Stimulated activated naive CD8-positive, alpha-beta T cell treated with anti-CD3 and anti-CD28 coated beads, Interleukin-15, Interleukin-2, amounts not matched to agents 100 U/mL and 50 U/mL, for 24 hours (primary cell): ENCODE results near the gene FAM222A.
"Not testable (repeated sequence)": the region's sequence is repeated elsewhere in the genome, so short reads cannot be mapped to it uniquely, and the experiment has no call there.

Source experiments
- ATAC-seq: fragments of 150-1000 bp; cut with Tn5 transposase; one replicate; pipeline ENCODE4 v1.10.0; 2021
- DNase-seq: peaks from one replicate; pipeline ENCODE4 v3.0.0; 2021

The FAM222A gene

DNA sequence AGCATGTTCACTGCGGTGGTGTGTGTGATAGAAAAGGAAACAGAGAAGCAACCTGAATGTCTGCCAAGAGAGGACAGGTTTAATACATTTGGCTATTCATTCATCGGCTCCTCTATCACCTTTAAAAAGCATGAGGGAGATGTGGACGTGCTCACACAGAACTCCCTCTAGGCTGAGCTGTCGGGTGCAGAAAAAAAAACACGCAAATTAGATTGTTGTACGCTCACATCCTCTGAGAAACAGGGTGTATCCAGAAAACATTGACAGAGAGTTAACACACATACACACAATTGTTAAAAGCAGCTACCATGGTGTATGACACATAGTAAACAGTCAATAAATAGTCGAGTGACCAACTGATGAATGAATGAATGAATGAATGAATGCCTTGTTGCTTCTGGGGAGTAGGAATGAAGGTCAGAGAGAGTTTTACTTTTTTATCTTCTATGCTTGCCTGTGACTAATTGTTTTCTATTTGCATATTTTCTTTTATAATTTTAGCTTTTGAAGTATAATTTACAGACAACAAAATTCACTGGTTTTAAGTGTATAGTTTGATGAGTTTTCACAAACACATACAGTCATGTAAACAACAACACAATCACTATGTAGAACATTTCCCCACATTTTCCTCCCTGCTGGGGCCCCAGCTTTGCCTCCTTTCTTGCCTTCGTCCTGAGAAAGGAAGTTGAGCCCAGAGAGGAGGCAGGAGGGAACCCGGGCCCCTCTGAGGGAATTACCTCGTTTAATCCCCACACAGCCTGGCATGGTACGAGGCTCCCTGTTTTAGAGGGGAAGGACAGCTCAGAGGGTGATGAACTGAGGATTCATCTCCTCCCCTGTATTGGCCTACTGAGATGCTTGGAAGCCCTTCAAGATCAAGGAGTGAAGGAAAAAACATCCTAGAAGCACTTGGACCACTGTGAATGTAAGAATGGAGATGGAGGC lies 19.7 kb upstream of the FAM222A start:
- no peak for ATAC-seq

GRCh38 chr12:109694629-109695028 lies 19.0 kb upstream of the FAM222A start:
- not testable (repeated sequence) for ATAC-seq, DNase-seq

More for the DNA sequence above, 19.7 kb upstream of the FAM222A start:
- no peak for DNase-seq

GRCh38 chr12:109695416-109695815 lies 18.2 kb upstream of the FAM222A start:
- DNase-seq (no peak), ATAC-seq (no peak)

DNA sequence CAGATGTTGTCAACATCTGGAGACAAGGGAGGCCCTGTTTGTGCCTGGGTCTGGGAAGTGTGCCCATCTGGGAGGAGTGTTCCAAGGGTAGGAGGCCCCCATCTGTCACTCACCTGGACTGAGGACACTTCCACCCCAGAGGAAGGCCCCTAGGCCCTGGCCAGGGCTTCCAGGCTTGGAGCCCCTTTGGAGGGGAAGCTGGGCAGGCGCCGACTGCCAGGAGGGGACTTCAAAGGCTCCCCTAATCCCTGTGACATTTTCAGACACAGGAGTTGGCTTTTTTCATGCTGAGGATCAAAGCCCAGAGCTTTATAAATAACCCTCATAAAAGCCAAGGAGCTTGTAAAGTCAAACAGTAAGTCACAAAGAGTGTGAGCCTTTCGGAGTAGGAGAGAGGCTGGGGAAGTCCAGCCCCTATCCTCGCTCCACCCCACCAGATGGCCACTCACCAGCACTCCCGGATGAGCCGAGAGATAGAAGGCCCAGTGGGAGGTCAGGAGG lies 17.6 kb upstream of the FAM222A start:
- ATAC-seq, result no peak

GRCh38 chr12:109696485-109697269 lies 16.9 kb upstream of the FAM222A start:
- DNase-seq (no peak), ATAC-seq (peak; percentile 58)

More for the DNA sequence above, 17.6 kb upstream of the FAM222A start:
- no peak for DNase-seq

DNA sequence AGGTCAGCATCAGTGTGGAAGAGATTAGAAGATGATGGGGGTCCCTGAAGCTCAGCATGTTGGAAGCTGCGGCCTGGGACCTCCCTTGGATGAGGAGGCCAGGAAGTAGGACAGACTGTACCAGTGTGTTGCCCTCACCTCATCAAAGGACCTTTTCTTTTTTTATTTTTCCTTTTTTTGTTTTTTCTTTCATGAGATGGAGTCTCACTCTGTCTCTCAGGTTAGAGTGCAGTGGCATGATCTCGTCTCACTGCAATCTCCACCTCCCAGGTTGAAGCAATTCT lies 16.4 kb upstream of the FAM222A start:
- no peak for ATAC-seq
- no peak for DNase-seq

GRCh38 chr12:109697877-109698468 lies 15.7 kb upstream of the FAM222A start:
- DNase-seq (no peak), ATAC-seq (no peak)

GRCh38 chr12:109698820-109699219 lies 14.8 kb upstream of the FAM222A start:
- DNase-seq, result no peak
- ATAC-seq, result no peak

DNA sequence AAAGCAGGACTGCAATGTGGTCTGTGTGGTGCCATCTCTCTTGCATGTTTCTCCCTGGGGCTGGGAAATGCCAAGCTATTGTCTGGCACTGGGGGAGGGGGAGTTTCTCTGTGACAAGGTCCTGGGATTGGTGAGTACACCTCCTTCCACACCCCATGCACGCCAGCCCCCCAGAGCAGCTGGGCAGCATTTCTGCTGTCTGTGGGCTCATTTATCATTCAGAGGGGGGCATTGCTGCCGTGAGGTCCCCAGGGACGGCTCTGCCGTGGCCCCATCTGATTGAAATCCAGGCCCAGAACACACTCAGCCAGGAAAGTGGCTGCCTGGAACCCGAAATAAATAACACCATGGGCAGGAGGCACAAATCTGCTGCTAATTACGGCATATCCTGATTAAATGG lies 12.6 kb upstream of the FAM222A start:
- ATAC-seq (no peak), DNase-seq (no peak)

- no peak for DNase-seq
- no peak for ATAC-seq
Measured at GRCh38 chr12:109702111-109702841, 11.3 kb upstream of the FAM222A start.

DNA sequence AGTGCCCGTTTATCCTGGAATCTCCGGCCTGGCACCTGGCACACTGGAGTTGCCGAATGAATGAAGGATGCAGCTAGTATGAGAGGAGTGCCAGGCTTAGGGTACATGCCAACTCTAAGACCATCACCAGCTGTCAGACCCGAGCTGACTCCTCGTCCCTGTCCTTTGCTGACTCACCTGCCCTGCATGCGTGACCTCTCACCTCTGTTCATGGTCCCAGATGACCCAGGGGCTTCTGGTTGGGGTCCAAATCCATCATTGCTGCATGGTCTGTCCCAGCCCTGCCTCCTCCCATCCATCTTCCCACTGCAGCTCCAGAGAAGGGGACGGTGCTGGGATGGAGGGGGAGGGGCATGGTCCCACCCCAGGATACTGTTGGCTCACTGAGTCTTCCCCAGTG lies 9.9 kb upstream of the FAM222A start:
- no peak for ATAC-seq
- no peak for DNase-seq

DNA sequence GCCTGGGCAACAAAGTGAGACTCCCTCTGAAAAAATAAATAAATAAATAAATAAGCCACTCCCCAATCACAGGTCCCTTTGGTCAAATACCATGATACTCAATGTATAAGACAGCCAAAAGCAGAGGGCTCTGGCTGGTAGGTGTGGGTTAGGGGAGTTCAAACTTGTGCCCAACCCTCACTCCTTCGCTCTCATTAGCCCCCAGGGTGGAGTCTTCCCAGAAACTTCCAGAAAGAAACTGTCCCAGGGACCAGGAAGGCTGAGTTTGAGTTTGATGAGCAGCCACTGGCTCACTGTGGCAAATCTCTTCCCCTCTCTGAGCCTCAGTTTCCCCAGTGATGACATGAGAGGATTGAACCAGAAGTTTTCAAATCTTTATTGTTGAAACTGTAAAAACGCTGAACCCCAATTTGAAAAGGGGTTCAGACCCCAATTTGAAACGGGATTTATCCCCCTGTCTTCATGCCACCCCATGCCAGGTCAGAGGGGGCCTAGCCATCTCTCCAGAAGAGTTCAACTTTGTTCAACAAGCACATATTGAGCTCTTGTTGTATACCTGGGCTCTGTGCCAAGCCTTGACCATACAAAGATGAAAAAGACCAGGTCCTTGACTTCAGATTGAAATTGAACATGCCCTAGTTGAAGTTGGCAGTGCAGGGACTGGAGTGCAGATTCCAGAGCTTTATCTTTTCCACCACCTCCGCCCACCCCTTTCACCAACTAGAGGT lies 9.1 kb upstream of the FAM222A start:
- ATAC-seq (no peak), DNase-seq (no peak)

DNA sequence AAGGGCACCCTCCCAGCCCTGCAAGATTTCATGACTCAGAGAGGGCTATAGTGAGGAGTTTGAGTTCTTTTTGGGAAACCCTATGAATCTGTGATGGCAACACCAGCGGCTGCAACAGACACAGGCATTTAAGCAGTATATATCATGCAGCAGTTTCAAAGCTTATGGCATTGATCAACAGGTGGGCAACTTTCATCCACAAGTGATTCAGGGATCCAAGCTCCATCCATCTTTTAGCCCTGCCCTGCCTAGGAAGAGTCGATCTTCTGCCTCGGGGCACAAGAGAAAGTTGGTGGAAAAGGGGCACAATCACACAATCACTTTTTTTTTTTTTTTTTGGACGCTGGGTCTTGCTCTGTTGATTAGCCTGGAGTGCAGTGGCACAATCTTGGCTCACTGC lies 8.3 kb upstream of the FAM222A start:
- no peak for ATAC-seq

GRCh38 chr12:109706398-109706746 lies 7.3 kb upstream of the FAM222A start:
- no peak for ATAC-seq
- no peak for DNase-seq

More for the DNA sequence above, 8.3 kb upstream of the FAM222A start:
- DNase-seq, result no peak

DNA sequence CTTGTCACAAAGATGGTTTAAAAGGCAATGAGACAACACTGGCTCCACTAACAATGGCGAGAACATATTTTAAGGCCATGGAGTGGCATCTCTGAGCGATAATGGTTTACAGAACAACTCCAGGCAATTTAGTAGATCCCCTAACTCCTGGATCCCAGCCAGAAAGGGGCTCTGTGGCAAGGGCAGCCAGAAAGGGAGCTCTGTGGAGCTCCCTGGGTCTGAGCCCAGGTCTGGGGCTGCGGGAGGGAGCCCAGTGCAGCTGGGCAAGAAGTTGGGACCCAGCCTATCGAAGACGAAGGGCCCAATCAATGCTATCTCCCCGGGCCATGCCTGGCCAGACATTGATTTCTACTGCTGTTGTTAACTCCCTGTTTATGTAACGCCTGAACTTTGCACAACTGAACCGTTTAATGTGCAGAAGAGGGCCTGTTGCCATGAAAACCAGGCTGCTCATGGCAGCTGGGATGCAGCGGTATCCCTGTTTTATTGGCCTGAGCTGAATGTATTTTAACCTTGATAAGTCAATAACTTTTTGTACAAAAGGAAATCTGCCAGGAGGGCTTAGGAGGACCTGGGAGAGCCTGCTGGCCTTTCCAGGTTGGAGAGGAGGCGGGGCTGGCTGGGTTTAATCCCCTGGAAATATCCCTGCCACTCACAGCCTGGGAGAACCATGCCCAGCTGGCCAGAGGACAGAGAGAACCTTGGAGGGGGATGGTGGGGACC lies 6.7 kb upstream of the FAM222A start:
- ATAC-seq, result no peak

GRCh38 chr12:109707470-109707821 lies 6.2 kb upstream of the FAM222A start:
- no peak for DNase-seq
- no peak for ATAC-seq

More for the DNA sequence above, 6.7 kb upstream of the FAM222A start:
- no peak for DNase-seq

GRCh38 chr12:109708939-109709338 lies 4.7 kb upstream of the FAM222A start:
- DNase-seq, result no peak
- ATAC-seq, result no peak

DNA sequence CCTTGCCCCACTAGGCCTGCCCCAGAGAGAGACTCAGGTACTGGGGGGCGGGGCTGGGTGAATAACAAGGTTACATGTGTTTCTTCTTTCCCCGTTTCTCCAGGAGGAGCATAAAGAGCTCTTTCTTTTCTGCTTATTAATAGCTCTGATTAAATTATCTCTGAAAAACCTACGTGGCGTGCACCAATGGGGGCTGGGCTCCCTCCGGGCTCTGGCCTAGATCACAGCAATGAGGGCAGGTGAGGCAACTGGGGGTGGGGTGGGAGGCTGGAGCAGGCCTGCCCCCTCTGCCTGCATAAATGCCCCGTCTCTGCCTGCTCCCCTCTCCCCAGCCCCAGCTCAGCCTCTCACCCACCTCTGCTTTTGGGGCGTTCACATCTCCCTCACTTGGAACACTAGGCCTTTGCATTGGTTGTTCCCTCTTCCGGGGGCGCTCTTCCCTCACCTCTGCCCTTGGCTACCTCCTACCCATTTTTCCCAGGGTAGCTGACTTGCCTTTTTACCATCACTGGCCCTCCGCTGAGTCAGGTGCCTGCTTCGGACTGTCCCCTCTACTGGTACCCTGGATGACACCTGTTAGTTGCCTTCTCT lies 4.1 kb upstream of the FAM222A start:
- no peak for ATAC-seq
- DNase-seq, result no peak

DNA sequence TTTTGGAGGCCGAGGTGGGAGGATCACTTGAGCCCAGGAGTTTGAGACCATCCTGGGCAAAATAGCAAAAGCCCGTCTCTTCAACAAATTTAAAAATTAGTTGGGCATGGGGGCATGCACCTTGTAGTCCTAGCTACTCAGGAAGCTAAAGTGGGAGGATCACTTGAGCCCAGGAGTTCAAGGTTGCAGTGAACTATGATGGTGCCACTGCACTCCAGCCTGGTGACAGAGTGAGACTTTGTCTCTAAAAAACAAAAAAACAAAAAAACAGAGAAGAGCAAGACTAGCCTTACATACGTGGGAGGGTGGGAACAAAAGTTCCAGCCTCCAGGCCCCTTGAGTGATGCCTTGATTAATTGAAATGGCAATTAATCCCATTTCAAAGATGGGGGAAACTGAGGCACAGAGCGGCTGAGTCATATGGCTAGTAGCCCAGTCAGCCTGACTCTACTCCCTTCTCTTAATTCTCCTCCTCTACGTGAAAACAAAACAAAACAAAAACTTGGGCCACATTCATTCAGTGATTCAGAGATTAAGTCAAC lies 3.3 kb upstream of the FAM222A start:
- DNase-seq, result no peak
- ATAC-seq, result no peak
